PC-9 (cell line): Measurements from ENCODE around the gene CTIF.

ENCODE experiments used
- EZH2 ChIP-seq: fragments of 200-600 bp; sonication (generic); IDR thresholded peaks from 2 replicates; pipeline ENCODE4 v1.8.0; 2017; ENCODE audit warnings: antibody characterized with exemption, low read depth
- TF ChIP-seq, protein P1 (sequence below): fragments of 200-600 bp; sonication (generic); conservative IDR thresholded peaks from 2 replicates; pipeline ENCODE4 v1.6.1; 2017; ENCODE audit warnings: mixed run types, antibody characterized with exemption, mild to moderate bottlenecking, moderate library complexity

DNA sequence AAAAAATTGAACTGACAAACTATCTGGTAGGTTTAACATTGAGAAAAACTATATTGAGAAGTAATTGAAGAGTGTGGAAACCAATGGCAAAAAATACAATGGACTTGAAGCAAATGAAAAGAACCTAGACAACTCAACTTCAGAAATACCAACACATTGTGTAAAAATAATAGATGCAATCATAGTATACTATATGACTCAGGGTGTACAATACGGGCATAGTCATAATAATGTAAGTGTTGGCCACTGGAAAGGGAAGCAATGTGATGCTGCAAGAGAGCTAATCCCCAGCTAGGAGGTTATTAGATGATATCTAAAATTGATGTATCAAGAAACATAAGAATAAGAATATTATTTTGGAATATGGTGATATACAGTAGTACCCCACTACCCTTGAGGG is 366.7 kb downstream of the CTIF start:
- TF ChIP-seq EZH2, result no peak
- TF ChIP-seq, protein P1, sequence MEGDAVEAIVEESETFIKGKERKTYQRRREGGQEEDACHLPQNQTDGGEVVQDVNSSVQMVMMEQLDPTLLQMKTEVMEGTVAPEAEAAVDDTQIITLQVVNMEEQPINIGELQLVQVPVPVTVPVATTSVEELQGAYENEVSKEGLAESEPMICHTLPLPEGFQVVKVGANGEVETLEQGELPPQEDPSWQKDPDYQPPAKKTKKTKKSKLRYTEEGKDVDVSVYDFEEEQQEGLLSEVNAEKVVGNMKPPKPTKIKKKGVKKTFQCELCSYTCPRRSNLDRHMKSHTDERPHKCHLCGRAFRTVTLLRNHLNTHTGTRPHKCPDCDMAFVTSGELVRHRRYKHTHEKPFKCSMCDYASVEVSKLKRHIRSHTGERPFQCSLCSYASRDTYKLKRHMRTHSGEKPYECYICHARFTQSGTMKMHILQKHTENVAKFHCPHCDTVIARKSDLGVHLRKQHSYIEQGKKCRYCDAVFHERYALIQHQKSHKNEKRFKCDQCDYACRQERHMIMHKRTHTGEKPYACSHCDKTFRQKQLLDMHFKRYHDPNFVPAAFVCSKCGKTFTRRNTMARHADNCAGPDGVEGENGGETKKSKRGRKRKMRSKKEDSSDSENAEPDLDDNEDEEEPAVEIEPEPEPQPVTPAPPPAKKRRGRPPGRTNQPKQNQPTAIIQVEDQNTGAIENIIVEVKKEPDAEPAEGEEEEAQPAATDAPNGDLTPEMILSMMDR, result no peak
